ENCODE measurements around the gene AMZ1.
"Not testable (repeated sequence)": the region's sequence is repeated elsewhere in the genome, so short reads cannot be mapped to it uniquely, and the experiment has no call there.

AMZ1 gene

DNA sequence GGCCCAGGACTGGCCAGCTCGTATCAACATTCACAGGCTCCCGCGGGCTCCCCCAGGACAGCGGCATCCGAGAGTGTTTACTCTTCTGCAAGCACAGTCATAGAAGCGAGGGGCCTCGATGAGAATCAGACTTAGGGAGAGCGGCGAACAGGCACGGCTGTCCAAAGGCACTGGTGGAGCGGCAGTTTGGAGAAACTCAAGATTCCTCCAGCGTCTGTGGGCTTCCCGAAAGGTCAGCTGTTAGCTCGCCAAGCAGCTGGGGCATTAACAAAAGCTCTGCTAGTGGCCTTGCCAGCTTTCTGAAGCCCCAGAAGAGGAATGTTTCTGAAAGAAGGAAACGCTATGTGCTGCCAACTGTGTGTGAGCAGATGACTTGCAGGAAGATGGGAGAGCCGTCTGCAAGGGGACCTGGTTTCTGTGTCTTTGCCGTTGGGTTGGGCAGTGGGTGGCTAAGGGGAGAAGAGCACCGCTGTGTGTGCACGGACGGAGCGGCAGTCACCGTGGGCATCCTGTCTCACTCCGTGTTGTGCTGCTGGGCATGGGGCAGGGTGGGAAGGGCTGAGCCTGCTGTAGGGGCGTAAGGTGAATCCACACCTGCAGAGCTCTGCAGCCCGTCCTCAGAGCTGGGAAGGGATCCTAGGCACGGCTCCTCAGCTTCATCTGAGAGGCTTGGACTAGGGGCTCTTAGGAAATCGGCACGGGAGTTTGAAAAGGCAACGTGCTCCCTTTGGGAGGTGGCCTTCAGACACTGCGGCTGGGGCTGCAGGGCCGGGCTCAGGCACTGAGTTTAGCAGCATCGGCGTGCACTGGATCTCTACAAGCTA, 42.1 kb downstream of the AMZ1 start:
- DNase-seq = no peak

DNA sequence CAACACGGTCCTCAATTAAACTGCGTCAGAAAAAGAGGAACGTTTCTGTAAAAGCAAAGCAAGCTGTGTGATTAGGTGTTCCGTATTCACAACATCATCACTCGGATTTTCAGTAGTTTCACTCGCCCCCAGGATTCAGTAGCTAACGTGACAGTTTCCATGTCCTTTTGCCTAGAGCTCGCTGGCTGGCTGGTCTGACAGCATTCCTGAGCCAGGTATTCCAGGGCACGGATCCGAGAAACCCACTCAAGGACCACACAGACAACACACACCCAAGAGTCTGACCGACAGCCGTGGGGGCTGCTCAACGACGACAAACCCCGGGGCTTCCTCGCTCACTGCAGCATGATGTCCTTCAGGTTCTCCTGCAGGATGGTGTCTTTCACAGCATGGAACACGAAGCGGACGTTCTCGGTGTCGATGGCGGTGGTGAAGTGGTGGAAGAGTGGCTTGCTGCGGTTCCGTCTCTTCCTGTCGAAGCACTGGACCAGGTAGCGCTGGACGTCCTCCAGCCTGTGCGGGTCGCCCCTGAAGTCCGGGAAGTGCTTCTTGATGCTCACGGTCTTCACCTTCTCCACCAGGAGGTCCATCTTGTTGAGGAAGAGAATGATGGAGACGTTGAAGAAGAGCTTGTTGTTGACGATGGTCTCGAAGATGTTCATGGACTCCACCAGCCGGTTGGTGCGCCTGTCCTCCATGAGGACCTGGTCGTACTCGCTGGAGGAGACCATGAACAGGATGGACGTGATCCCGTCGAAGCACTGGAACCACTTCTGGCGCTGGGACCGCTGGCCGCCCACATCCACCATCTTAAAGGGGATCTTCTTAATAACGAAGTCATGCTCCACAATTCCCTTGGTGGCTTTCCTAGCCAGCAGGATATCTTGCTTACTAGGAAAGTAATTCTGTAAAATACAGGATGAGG, 43.1 kb downstream of the AMZ1 start:
- no peak for DNase-seq

DNA sequence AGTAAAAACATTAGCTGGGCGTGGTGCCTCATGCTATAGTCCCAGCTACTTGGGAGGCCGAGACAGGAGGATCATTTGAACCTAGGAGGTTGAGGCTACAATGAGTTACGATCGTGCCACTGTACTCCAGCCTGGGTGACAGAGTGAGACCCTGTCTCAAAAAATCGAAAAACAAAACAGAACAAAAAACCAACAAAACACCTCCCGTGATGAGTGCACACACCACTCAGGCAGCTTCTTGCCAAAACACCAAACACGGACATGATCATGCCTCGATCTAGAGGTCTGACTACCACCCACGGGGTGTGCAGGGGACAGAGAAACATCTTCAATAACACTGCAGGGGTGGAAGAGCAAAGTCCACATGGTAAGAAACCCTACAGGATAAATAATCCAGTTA, 44.4 kb downstream of the AMZ1 start:
- no peak for DNase-seq

DNA sequence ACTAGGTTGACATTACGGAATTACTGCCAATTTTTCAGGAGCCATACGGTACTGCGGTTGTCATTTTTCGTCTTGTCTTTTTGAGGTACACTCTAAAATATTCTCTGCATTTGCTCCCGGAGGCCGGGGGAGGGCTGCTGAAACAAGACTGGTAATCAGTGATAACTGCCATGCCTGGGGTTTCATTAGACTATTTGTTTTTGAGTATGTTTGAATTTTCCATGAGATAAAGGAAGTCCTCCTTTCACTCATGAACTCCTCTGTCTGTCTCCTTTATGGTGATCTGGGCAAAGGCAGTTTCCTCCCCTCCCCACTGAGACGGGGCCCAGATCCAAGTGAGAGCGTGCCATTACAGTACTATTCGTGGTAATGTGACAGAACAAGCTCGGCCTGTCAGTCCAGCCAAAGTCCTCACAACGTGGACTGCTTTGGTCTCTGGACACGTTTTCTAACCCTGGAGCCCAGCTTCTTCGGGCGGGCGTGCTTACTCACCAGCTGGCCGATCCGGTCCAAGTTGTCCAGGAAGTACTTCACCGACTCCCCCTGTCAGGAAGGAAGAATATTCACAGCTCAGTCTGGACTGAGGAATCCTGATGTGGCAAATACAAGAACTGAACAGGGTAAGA, 45.1 kb downstream of the AMZ1 start:
- no peak for DNase-seq

DNA sequence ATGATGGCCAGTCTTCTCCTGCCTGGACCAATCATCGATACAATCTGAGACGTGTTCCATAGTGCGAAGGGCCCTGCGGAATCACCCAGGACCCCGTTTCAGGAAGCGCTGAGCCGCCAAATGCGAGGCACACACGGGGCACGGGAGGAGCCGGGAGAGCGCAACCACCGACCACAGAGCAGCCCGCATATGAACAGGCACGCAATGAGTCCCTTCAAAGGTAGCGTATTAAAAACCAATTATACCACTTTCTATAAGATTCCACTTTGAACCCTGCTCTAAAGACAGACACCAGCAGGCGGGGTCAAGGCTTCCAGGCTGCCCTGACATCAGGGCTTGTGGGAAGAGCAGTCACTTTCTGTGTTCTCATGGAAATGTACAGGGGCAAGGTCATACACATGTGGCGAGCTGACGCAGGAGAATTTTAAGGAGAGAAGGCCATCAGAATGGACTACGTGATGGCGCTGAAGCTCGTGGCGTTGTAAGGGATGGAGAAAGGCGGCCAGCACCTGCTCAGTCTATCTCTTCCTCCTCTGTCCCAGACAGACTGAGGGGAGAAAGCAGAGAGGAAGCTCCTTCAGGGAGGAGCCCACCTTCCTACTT, 46.2 kb downstream of the AMZ1 start:
- no peak for DNase-seq

DNA sequence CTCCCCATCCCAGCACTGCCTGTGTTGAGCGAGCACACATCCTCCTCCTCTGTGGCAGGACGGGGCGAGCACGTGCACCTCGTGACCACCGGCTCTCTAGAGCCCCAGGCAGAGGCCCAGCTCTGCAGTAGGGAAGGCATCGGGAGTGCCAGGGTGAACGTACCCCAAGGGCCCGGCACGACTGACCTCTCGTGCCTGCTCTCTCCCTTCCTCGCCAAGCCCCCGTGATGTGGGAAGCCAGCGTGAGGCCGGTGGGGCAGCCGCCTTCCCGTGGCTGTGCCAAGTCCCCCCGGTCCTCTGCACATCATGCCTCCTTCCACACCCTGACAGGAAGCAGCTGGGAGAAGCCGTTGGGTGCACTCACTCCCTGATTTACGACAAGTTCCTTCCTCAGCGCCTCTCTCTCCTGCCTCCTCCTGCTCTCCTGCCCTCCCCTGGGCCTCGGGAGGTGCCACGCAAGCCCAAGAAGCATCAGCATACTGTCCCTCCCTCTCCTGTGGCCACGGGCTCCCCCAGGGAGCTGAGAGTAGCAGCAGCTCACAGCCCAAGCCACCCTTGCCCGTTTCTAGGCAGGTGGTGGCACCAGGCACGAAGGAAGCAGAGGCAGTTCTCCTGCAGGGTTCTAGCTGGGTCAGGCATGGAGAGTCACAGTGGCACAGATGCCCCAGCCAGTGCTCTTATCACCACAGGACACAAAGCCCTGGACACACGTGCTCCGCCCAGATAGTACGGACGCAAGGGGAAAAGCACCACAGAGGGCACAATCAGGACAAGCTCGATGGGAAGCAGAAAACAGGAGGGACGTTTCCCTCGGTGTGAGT, 47.0 kb downstream of the AMZ1 start:
- no peak for DNase-seq

DNA sequence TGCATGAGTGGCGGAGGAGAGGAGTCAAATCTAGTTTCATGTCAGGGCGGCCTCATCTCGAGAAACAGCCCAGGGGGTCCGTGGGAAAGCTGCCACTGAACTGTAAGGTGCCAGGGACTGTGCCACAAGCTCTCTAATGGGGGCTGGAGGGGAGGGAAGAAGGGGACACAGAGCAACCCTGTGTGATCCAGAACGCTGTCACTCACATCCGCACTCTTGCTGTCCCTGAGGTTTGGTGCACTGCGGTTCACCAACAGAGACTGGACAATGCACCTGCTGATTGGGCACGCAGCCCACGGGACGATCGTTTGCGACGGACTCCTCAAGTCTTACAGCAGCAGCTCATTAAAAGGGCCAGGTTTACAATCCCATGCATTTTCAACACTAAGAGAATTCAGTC, 47.7 kb downstream of the AMZ1 start:
- no peak for DNase-seq

DNA sequence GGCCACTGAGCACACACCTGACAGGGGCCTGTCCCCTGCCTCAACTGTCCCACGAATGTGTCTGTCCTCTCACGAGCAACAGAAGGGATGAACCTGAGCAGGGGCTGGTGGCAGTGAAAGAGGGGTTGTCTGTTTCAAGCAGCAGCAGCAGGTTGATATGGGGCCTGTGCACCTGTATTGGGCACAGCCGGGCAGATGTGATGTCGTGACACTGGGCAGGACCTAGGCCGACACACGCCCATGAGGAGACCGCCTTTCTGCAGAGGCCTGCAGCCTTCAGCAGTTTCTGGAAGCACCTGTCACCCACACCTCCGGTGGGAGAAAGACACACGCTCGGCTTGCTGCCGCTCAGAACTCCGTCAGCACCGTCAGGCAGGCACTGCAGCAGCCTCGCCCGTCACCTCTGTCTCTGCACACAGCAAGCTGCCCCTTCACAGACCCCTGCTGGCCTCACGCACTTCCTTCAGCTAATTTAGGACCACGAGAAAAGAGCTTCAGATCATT, 48.5 kb downstream of the AMZ1 start:
- no peak for DNase-seq

DNA sequence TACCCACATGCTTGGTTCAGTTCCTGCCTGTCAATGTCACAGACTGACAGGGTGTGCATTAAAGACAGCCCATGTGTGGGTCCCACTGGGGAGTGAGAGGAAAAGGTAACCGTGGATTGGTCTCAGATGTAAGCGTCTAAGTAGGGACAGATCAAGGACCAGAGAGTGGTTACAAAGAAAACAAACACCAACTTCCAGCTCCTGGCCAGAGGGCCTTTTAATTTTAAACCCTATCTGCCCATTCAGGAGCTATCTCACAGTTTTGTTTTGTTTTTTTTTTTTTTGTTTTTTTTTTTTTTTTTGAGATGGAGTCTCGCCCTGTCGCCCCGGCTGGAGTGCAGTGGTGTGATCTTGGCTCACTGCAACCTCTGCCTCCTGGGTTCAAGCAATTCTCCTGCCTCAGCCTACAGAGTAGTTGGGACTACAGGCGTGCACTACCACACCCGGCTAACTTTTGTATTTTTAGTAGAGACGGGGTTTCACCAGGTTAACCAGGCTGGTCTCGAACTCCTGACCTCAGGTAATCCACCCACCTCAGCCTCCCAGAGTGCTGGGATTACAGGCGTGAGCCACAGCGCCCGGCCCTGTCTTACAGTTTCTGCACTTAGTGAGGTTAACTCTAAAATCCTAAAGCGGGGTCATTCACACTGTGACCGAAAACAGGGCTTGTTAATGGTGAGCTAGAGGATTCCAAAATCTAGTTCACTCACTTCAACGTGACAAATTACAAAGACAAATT, 49.2 kb downstream of the AMZ1 start:
- not testable (repeated sequence) for DNase-seq

DNA sequence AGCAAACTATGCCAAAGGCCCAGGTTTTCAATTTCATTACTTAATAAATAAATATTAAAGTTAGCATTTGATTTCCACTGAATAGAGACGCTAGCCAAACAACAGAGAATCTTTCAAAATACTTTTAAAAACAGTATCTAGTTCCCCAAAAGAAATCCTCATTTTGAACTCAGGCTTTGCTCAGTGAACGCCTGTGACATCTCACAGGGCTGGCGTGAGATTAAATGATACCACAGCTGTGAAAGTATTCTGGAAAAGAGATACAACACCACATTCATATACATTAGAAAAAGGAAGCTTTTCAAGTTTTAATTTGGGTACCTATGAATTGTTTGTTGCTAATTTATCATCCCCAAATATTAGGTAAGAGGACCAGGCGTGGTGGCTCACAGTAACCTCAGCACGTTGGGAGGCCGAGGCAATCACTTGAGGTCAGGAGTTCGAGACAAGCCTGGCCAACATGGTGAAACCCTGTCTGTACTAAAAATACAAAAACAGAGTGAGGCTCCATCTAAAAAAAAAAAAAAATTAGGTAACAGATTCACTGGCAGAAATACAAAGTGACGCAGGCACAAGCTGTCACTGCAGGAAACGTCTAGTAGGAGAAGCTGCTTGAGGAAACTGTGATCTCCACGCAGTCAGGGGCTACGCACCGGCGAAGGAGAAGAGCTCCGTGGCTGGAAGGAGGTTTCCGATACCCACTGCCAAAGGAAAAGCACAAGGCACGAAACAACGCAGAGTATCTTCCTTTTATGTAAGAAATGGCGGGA, 50.0 kb downstream of the AMZ1 start:
- no peak for DNase-seq

DNA sequence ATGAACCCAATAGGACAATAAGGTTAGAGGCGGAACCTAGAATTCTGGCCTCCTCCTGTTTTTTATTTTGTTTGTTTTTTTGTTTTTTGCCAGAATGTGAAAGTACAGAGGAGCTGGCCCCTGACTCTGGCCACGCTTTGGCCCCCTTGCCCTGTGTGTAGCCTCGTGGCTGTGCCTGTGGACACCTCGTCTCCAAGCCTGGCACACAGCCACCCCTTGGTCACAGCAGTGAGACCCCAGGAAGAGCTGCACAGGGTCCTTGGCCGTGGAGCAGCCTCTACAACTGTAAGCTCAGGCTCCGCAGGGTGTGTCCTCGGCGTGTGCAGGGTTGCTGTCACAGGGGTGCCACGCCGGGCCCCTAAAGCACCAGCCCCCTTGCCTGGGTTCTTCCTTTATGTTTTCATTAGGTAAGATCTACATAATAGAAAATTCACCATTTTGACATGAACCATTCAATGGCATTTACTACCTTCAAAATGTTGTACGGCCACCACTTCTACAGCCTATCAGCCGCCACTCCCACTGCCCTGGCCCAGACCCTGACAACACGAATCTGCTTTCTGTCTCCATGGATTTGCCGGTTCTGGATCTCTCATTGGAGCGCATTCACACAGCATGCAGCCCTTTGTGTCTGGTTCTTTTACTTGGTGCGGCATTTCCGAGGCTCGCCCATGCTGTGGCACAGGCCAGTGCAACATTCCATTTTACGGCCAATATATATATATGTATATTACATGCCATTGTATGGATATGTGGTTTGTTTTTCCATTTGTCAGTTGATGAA, 51.0 kb downstream of the AMZ1 start:
- DNase-seq = no peak

DNA sequence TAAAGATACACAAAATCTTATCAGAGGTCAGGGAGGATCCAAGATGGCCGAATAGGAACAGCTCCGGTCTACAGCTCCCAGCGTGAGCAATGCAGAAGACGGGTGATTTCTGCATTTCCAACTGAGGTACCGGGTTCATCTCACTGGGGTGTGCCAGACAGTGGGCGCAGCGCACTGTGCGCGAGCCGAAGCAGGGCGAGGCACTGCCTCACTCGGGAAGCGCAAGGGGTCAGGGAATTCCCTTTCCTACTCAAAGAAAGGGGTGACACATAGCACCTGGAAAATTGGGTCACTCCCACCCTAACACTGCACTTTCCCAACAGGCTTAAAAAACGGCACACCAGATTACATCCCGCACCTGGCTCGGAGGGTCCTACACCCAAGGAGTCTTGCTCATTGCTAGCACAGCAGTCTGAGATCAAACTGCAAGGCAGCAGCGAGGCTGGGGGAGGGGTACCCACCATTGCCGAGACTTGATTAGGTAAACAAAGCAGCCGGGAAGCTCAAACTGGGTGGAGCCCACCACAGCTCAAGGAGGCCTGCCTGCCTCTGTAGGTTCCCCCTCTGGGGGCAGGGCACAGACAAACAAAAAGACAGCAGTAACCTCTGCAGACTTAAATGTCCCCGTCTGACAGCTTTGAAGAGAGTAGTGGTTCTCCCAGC, 55.7 kb downstream of the AMZ1 start:
- not testable (repeated sequence) for DNase-seq

DNA sequence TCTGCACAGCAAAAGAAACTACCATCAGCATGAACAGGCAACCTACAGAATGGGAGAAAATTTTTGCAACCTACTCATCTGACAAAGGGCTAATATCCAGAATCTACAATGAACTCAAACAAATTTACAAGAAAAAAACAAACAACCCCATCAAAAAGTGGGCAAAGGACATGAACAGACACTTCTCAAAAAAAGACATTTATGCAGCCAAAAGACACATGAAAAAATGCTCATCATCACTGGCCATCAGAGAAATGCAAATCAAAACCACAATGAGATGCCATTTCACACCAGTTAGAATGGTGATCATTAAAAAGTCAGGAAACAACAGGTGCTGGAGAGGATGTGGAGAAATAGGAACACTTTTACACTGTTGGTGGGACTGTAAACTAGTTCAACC, 60.7 kb downstream of the AMZ1 start:
- DNase-seq = not testable (repeated sequence)

DNA sequence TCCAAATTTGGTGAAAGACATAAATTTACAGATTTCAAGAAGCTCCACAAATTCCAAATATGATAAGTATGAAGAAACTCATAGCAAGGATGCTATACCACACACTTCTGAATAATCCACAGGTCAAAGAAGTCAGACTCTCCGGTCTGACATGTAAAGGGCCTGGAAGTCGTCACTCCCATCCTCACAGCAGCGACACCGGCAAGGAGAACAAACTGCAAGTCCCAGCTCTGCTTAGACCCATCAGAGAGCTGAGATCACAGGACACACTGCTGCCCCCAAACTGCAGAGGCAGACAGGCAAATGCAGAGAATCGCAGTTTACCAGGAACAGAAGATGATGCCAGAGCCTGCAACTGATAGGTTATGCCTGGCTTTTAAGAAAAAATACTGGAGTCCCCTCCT, 62.0 kb downstream of the AMZ1 start:
- no peak for DNase-seq

DNA sequence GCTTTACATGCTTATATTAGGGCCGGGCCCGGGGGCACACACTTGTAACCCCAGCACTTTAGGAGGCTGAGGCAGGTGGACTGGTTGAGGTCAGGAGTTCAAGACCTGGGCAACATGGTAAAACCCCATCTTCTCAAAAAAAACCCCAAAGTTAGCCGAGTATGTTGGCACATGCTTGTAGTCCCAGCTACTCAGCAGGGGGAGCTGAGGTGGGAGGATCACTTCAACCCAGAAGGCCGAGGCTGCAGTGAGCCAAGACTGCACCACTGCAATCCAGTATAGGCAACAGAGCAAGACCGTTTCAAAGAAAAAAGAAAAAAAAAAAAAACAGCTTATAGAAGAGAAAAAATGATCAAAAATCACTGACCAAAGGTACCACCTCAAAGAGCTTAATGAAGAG, 63.1 kb downstream of the AMZ1 start:
- no peak for DNase-seq

DNA sequence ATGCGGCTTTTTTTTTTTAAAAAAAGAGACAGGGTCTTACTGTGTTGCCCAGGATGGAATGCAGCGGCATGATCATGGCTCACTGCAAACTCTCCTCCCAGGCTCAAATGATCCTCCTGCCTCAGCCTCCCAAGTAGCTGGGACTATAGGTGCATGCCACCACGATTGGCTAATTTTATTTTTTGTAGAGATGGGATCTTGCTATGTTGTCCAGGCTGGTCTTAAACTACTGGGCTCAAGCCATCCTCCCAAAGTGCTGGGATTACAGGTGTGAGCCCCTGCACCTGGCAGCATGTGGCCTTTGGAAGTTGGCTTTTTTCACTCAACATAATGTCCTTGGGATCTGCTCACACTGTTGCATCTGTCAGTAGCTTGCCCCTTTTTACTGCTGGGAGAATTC, 65.1 kb downstream of the AMZ1 start:
- no peak for DNase-seq

DNA sequence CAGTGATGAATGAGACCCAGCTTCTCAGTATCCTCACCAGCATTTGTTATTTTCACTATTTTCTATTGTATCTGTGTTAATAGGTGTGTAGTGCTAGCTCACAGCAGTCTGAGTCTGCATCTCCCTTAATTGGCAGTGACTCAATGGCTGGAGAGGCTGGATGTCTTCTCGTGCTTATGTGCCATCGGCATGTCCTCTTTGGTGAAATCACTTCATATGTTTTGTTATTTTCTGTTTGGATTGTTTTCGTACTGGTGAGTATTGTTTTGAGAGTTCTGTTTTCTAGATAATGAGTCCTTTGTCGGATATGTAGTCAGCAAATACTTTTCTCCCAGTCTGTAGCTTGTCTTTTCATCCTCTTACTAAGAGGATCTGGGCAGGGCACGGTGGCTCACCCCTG, 66.1 kb downstream of the AMZ1 start:
- DNase-seq = no peak

DNA sequence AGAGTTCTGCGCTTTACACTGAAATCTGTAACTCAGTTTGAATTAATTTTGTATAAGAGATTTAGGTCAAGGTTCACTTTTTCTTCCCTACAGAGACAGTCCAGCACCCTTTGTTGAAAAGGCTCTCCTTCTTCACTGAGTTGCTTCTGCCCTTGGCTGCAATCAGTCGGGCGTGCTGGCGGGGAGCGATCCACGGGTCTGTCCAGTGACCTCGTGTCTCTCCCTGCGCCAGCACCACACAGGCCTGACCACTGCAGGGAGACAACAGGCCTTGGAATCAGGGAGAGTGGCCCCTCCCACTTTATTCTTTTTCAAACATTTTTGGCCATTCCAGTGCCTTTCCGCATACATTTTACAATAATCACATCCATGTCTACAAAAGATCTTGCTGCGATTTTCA, 66.9 kb downstream of the AMZ1 start:
- DNase-seq = no peak

DNA sequence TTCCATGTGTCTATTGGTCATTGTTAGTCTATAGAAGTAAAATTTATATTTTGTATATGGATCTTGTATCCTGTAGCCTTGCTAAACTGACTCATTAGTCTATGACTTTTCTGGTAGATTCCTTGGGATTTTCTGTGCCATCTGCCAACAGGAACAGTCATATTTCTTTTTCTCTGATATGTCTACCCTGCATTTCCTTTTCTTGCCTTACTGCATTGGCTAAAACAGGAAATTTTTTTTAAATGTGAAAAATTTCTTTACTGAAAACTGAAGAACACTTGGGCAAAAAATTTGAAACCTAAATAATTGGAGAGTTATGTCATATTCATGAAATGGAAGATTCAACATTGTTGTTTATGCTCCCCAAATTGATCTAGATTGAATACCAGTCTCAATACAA, 67.5 kb downstream of the AMZ1 start:
- no peak for DNase-seq

All from stimulated activated CD4-positive, alpha-beta T cell treated with anti-CD3 and anti-CD28 coated beads, Interleukin-4, amount 100 ng/mL, for 1 hour (primary cell).